ENCODE data around the gene FAM110D.

The FAM110D gene

GRCh38 chr1:26114165-26114927 is 44.5 kb upstream of the FAM110D start:
- TF ChIP-seq CTCF (IDR thresholded peaks at IDR 0.05; ENCODE audit: low read depth, low read length, missing control alignments) = no peak
- DNase-seq (ENCODE audit: low read depth) = no peak
- no peak overlapping the region for H3K4me3 ChIP-seq (ENCODE audit: low read depth, low read length)

GRCh38 chr1:26119892-26120608 is 38.8 kb upstream of the FAM110D start:
- no peak for DNase-seq (ENCODE audit: low read depth)
- TF ChIP-seq CTCF (IDR thresholded peaks at IDR 0.05; ENCODE audit: low read depth, low read length, missing control alignments) = no peak
- H3K4me3 ChIP-seq (ENCODE audit: low read depth, low read length) = no peak overlapping the region

GRCh38 chr1:26121854-26122773 is 36.8 kb upstream of the FAM110D start:
- no peak overlapping the region for H3K4me3 ChIP-seq (ENCODE audit: low read depth, low read length)
- no peak for DNase-seq (ENCODE audit: low read depth)
- no peak for TF ChIP-seq CTCF (IDR thresholded peaks at IDR 0.05; ENCODE audit: low read depth, low read length, missing control alignments)

- no peak for DNase-seq (ENCODE audit: low read depth)
- no peak overlapping the region for H3K4me3 ChIP-seq (ENCODE audit: low read depth, low read length)
- no peak for TF ChIP-seq CTCF (IDR thresholded peaks at IDR 0.05; ENCODE audit: low read depth, low read length, missing control alignments)
These were observed 35.6 kb upstream of the FAM110D start for GRCh38 chr1:26122988-26123973.

- no peak for TF ChIP-seq CTCF (IDR thresholded peaks at IDR 0.05; ENCODE audit: low read depth, low read length, missing control alignments)
- no peak overlapping the region for H3K4me3 ChIP-seq (ENCODE audit: low read depth, low read length)
- DNase-seq (ENCODE audit: low read depth) = no peak
These were observed 34.2 kb upstream of the FAM110D start for GRCh38 chr1:26124418-26125331.
